HG03025 (cell line): ENCODE results near the gene SLC29A4.
"Not testable (repeated sequence)": the region's sequence is repeated elsewhere in the genome, so short reads cannot be mapped to it uniquely, and the experiment has no call there.

Experiments
- ATAC-seq: cut with Tn5 transposase; IDR thresholded peaks from one replicate; pipeline ENCODE4 v1.9.1; 2021; ENCODE audit warnings: mild to moderate bottlenecking, moderate library complexity; ENCODE audit not compliant: unreplicated experiment, low FRiP score

Gene SLC29A4

DNA sequence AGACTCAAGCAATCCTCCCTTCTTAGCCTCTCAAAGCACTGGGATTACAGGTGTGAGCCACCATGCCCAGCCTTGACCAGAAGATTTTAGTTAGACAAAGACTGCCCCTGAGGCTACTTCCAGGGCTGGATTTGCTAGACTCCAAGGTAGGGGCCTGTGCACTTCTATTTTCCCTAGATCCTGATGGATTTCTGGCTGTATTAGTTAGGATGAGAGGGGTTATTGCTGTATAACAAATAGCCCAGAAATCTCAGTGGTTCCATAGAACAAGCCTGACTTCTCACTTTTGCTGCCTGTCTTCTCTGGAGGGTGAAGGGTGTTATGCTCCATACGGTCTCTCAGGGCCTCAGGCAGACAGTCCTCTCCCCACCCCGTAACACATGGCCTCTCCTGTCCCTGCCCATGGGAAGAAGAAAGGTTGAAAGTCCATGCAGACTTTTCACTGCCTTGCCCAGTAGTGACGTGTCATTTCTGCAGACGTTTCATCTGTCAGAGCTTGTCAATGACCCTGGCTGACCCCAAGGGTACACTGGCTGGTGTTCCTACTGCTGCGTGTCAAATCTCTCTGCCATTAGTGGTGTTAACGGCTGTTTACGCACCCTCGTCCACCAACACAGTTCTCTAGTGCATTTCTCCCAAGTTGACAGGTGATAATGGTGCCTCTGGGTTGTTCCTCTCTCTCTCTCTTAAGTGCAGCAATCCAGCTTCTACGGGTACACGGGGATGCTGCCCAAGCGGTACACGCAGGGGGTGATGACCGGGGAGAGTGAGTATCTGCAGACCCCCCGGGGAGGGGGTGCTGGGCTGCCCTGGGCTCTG is 11.6 kb downstream of the SLC29A4 start:
- ATAC-seq = no peak

GRCh38 chr7:5295039-5296014 is 12.6 kb downstream of the SLC29A4 start:
- ATAC-seq = no peak

DNA sequence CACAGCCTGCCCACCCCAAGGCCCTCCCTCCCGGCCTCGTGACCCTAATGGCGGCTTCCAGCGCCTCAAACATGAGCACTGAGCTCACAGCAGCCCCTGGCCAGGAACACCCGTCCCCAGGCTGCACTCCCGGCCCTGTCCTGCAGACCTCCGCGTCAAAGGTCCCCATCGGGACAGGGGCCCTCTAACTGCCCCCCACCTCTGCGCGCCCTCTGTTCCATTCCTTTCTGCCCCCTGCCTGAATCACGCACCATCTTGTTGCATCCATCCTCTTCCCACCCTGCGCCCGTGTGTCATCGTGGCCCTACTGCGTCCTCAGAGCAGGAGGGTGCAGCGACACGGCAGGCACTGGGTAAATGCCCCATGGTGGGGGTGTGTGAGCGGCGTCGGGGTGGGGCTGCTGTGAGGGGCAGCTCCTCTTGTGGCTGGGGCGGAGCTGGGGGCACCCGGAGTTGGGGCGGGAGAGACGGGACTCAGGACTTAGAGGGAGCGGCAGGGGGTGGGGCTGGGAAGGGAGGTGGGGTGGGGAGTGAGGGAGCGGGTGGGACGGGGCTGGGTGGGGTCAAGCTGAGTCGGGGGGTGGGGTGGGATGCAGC is 13.4 kb downstream of the SLC29A4 start:
- ATAC-seq = no peak

- ATAC-seq = no peak
Measured at GRCh38 chr7:5296611-5297226, 14.0 kb downstream of the SLC29A4 start.

DNA sequence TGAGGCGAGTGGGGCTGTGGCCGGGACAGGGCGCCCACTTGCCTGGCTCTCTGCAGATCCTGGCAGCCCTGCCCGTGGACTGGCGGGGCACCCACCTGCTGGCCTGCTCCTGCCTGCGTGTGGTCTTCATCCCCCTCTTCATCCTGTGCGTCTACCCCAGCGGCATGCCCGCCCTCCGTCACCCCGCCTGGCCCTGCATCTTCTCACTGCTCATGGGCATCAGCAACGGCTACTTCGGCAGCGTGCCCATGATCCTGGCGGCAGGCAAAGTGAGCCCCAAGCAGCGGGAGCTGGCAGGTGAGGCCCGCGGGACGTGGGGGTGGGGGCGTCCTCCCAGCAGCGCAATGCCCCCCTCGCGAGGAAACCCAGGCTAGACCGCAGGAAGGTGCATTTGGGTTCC is 17.6 kb downstream of the SLC29A4 start:
- no peak for ATAC-seq

GRCh38 chr7:5302577-5302976 is 19.8 kb downstream of the SLC29A4 start:
- ATAC-seq = no peak

DNA sequence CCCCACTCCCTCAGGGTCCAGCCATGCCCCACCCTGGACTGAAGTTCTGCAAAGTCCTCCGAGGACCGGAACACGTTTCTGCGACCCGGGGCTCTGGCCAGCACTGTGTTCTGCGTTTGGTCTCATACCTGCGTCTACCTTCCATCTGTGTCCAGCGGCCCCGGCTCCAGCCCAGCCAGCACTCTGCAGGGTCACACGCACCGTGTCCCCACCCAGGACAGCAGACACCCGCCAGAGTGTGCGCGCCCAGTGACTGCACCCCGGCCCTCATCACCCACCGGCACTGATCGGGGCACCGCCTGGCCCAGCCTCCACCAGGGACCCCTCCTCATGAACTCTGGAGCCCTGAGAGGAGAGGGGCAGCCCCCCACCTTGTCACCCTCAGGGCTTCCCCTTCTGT is 20.3 kb downstream of the SLC29A4 start:
- no peak for ATAC-seq

- ATAC-seq = no peak
Measured at GRCh38 chr7:5303591-5304505, 21.1 kb downstream of the SLC29A4 start.

GRCh38 chr7:5305050-5305449 is 22.3 kb downstream of the SLC29A4 start:
- ATAC-seq = not testable (repeated sequence)

- ATAC-seq = not testable (repeated sequence)
Measured at GRCh38 chr7:5307221-5308142, 24.7 kb downstream of the SLC29A4 start.

GRCh38 chr7:5309146-5309545 is 26.4 kb downstream of the SLC29A4 start:
- ATAC-seq = no peak

DNA sequence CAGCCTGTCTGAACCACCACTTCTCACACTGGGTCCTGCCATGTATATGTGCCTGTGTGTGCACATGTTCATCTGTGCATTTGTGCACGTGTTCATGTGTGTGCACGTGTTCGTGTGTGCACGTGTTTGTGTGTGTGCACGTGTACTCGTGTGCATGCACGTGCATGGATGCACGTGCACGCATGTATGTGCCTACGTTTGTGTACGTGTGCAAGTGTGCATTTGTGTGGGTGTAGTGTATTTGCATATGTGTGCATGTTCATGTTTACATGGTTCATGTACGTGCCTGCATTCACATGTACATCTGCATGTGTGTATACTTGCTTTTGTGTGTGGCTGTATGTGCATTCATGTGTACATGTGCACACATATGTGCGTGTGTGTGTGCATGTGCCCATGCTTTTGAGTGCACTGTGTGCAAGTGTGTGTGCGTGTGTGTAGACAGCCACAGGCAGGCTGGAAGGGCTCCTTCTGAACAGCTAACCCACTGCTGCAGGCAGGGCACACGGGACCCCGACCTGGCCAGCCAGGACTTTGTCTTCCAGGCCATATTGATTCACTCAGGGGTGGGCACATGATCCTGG is 28.2 kb downstream of the SLC29A4 start:
- ATAC-seq = no peak

GRCh38 chr7:5312276-5313070 is 29.7 kb downstream of the SLC29A4 start:
- ATAC-seq = not testable (repeated sequence)

- ATAC-seq = not testable (repeated sequence)
Measured at GRCh38 chr7:5313076-5313885, 30.5 kb downstream of the SLC29A4 start.

DNA sequence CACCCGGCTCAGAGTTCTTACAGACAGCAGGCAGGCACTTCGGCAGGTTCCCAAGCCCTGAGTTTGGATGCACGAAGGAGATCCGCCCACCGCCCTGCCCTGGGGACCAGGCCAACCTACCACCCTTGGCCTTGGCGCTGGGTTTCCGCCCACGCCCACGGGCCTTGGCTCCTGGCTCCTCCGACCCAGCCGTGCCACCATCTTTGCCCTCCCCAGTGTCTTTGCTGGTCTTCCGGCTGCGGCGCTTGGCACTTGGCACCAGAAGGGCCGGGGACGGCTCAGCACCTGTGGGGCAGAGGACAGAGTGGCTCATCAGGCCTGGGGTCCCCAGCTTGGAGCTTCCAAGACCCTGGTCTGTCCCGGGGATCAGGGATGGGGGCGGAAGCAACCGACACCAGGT is 32.1 kb downstream of the SLC29A4 start:
- ATAC-seq = no peak

DNA sequence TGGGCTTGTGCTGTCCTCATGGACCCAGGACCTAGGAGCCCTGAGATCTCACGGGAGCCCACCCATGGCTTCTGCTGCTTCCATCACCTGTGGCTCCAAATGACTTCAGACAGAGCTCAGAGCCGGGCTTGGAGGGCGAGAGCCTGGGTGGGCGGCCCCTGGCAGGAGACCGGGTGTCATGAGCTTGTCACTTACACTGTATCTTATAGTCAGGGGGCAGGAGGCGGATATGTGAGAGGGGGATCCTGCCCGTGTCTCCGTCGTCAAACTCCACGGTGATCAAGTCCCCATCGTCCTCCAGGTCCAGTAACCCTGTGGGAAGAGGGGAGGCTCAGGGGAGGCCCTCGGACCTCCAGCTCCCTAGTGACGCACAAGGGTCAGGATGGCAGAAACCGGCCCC is 33.0 kb downstream of the SLC29A4 start:
- no peak for ATAC-seq
